Measurements from ENCODE around the gene UTP4.
"Not testable (repeated sequence)": the region's sequence is repeated elsewhere in the genome, so short reads cannot be mapped to it uniquely, and the experiment has no call there.

The UTP4 gene

DNA sequence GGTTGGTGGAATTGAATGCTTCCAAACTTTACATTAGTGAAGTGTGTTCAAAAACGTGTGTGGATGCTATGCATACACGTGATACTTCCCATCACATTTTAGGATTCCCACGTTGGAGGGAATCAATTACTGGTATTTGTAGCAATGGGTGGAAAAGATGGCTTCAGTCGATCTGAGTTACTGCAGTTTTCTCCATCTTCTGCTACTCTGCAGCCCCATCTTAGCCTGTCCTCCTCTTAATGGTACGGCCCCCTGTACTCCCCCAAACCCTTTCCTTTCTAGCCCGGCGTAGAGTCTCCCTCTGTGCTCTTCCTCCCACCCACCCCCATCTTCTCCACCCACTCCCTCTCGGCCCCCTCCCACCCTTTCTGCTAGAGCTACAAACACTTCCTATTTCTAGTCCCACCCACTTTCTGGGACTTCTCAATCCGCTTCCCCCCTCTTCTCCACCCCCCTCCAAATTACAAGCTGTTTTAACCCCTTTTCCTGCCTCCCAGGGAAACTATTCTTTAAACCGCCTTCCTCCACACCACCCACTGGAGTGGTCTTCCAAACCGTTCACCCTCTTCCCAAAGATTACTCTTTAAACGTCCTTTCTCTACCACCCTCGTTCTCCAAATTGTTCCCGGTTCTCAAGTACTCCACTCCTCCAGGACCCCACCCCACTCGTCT, 1.1 kb upstream of the UTP4 start:
- no peak for DNase-seq (ENCODE audit: low read depth, low spot score)

DNA sequence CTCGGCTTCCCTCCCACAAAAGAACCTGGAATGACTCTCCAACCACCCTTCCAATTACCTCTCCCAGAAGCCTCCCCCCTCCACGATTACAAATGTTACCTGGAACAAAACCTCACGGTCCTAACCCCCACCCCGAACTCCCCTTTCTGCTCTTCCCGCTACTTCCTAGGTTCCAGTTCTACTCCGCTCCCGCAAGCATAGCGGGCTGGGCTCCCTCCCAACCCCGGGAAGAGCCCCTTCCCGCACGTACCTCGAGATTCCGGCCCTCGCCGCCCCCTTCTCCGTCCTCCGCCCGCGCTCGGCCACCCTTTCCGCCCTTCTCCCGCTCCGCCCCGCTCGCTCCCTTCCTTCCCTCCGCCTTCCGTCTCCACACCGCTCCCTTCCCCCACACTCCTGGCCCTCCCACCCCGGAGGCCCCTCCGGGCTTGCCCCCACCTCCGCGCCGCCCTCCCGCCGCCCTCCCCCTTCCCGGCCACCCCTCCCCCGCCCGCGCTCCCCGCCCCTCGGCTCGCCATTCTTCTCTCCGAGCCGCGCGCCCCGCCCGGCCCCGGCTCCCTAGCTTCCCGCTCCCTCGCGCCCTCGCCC, 518 bp upstream of the UTP4 start:
- no peak for DNase-seq (ENCODE audit: low read depth, low spot score)

DNA sequence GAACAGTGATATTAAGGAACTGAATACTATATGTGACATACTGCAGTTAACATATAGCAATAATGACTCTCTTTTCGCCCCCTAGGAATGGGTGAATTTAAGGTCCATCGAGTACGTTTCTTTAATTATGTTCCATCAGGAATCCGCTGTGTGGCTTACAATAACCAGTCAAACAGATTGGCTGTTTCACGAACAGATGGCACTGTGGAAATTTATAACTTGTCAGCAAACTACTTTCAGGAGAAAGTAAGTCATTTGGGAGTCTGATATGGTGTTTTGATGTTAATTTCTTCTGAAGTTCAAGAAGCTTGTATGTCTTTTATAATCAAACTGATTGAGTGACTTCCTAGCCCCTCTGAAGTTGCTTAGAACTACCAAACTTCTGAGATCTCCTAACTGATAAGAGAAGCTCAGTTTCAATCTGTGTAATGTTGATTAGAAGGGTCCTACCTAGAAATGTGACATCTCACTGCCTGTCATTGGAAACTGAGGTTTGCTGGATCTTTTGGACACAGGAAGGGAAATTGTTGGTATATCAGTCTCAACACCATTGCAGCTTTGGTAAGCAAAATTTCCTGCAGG, 1.0 kb downstream of the UTP4 start:
- no peak for DNase-seq (ENCODE audit: low read depth, low spot score)

DNA sequence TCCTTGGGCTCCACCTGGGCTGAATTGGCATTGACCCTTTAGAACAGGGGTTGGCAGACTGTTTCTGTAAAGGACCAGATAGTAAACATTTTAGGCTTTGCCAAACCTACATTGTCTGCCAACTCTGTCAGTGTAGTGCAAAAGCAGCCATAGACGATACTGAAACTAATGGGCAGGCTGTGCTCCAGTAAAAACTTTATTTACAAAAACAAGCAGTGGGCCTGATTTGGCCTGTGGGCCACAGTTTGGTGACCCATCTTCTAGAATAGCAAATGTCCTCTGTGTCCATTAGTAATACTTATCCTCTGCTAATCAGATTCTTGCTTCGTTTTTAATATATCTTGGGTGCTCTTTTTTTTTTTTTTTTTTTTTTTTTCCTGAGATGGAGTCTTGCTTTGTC, 6.2 kb downstream of the UTP4 start:
- DNase-seq (ENCODE audit: low read depth, low spot score): no peak

DNA sequence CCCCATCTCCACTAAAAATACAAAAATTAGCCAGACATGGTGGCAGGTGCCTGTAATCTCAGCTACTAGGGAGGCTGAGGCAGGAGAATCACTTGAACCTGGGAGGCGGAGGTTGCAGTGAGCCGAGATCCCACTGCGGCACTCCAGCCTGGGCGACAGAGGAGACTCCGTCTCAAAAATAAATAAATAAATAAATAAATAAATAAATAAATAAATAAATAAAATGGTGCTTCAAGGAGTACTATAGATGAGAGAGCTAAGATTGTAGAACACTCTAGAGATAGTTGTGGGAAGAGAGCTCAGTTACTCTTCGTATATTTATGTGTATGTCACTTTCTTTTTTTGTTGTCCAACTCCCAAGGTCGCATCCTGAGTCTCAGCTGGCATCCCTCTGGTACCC, 7.0 kb downstream of the UTP4 start:
- not testable (repeated sequence) for DNase-seq (ENCODE audit: low read depth, low spot score)

DNA sequence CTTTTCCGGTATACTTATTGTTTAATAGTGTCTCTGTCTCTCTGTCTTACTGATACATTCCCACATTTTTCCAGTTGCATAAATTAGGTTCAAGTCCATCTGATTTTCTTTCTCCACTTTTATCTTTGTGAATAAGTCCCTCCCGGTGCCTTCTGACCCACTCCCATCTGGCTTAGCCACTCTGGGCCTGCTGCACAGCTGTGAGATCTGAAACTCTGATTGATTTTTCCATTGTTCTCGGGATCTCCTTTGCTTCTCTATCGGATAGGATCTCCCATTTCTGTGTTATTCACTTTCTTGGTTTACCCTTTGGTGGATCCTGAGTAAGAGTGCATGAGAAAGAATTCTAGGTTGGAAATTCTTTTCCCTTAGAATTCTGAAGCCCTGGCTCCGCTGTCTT, 8.6 kb downstream of the UTP4 start:
- DNase-seq (ENCODE audit: low read depth, low spot score): no peak

DNA sequence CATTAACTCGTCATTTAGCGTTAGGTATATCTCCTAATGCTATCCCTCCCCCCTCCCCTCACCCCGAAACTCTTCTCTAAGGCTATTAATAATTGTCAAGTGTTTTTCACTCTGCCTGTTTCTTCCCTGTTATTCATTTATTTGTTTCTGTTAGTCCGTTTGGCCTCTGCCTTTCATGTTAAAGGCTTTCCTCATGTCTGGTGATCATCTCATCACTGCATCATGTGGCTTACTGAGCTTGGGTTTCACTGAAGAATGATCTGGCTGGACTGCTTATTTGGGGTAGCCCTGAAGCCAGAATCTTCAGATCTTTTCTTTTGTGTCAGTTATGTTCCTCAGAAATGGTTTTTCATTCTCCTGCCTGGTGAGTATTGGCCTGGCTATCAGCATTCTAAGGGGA, 9.5 kb downstream of the UTP4 start:
- DNase-seq (ENCODE audit: low read depth, low spot score): no peak

DNA sequence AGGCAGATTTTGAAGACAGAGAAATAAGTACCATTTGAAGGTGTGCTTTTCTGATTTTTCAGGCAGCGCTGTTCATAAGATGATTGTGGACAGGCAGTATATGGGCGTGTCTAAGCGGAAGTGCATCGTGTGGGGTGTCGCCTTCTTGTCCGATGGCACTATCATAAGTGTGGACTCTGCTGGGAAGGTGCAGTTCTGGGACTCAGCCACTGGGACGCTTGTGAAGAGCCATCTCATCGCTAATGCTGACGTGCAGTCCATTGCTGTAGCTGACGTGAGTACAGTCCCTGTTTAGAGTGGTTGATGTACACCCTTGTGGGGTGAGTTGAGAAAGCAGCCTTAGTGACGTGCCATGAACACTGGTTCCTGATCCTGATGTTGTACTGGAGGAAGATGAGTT, 10.7 kb downstream of the UTP4 start:
- DNase-seq (ENCODE audit: low read depth, low spot score): no peak

DNA sequence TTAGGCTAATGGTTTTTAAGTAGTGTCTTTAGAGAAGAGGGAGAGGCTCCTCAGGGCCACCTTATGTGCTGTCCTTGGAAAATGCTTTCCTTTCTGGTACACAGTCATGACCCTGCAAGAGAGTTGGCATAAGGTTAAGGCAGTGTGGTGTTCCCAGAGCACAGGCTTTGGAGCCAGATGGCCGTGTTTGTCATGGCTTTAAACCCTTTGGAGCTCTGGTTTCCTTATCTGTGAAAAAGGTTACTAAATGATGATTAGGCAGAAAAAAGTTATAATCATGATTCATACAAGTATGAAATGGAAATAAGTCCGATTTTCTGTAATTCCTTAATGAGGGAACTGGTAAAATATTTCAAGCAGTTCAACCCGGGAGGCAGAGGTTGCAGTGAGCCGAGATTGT, 13.2 kb downstream of the UTP4 start:
- DNase-seq (ENCODE audit: low read depth, low spot score): no peak

DNA sequence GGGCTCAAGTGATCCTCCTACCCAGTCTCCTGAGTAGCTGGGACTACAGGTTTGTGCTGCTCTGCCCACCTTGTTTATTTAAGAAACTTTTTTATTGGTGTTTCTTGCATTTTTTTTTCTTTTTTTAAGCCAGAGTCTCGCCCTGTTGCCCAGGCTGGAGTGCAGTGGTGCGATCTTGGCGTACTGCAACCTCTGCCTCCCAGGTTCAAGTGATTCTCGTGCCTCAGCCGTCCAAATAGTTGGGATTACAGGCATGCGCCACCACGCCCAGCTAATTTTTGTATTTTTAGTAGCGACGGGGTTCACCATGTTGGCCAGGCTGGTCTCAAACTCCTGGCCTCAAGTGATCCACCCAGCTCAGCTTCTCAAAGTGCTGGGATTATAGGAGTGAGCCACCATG, 17.2 kb downstream of the UTP4 start:
- DNase-seq (ENCODE audit: low read depth, low spot score): not testable (repeated sequence)

DNA sequence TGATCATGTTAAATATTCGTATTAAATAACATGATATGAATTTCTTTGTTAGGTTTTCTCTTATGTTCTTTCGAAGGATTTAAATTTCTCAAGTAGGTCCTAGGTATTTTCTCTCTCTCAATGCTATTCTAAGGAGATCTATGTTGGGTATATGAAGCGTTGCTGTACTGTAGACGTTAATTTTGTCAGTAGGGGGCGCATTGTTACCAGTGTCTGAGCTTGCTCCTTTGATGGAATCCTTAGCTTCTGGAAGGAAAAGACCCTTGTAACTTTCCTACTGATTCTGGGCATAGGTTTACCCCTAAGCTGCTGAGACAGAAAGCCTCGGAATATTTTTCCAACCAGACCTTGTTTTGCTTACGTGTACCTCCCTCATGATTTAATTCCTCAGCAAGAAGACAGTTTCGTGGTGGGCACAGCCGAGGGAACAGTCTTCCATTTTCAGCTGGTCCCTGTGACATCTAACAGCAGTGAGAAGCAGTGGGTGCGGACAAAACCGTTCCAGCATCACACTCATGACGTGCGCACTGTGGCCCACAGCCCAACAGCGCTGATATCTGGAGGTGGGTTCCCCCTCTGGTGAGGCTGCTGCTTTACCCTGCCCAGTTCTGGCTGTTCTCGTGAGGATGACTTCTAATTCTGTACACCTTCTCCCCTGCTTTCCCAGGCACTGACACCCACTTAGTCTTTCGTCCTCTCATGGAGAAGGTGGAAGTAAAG, 17.9 kb downstream of the UTP4 start:
- DNase-seq (ENCODE audit: low read depth, low spot score): peak; percentile 60

DNA sequence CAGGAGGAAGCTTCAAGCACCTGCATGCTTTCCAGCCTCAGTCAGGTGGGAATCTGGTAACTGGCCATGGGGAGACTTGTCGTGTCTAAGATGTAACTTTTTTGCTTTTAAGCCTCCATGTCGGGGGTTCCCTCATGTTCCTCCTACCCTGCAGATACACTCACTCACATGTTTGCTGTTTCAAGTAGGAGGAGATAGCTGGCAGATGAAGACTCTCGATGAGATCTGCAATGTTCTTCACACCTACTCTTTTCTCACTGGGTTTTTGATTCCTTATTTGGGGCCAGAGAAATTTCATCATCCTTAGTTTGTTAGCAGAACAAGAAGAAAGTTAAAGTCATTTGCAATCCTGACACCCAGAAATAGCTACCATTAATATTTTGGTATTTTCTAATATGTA, 24.7 kb downstream of the UTP4 start:
- DNase-seq (ENCODE audit: low read depth, low spot score): no peak

DNA sequence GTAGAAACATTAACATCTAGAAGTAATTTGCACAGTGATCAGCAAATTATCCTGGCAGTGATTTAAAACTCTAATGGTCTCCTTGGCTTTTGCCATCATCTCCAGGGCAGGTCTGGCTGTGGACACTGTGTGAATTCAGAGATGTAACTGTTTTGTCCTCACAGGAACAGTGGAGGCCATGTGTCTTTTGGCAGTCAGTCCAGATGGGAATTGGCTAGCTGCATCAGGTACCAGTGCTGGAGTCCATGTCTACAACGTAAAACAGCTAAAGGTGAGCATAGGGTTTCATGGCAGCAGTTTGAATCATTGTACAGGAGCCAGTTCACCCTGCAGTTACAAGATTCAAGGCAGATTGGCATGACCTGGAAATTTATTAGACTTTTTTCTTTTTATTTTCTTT, 27.7 kb downstream of the UTP4 start:
- DNase-seq (ENCODE audit: low read depth, low spot score): no peak

DNA sequence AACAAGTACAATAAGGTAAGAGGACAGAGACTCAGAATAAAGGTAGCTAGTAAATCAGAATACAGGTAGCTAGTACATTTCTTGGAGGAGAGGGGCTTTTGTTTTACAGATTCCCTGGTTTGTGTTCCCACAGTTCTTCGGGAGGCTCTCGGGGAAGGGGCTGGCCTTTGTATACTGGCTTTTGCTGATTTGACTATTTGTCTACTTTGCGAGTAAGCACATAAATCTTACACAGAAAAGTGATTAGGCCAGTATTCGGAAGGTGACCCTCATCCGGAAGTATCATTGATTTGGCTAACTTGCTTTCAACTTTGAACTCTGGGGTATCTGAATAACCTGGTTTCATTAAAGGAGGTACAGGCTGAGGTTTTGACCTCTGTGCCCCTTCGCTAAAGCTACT, 33.1 kb downstream of the UTP4 start:
- no peak for DNase-seq (ENCODE audit: low read depth, low spot score)

DNA sequence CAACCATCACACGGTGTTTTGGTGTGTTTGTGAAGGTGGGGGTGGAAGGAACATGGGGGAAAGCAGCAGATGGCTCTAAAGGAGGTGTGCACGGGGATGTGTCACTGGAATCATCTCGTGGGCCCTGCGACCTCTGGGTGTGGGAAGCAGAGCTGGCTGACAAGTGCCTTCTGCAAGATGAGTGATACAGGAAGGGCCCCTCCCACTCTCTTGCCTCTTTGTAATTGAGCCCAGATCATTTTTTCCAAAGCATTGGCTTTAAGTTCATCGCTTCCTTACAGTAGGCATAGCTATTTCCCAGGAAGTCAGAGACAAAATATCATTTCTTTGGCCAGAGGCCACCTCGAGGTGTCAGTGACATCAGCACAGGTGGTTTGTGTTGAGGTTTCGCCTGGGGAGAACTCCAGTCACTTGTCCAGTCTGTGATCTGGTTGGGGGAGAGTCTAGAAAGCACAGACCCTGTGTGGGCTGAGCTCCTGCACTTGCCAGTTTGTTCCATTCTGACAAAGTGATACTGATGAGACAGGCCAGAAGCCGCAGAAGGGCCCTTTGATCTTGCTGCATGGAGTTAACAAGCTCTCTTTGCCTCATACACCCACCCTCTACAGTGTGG, 33.9 kb downstream of the UTP4 start:
- DNase-seq (ENCODE audit: low read depth, low spot score): no peak

DNA sequence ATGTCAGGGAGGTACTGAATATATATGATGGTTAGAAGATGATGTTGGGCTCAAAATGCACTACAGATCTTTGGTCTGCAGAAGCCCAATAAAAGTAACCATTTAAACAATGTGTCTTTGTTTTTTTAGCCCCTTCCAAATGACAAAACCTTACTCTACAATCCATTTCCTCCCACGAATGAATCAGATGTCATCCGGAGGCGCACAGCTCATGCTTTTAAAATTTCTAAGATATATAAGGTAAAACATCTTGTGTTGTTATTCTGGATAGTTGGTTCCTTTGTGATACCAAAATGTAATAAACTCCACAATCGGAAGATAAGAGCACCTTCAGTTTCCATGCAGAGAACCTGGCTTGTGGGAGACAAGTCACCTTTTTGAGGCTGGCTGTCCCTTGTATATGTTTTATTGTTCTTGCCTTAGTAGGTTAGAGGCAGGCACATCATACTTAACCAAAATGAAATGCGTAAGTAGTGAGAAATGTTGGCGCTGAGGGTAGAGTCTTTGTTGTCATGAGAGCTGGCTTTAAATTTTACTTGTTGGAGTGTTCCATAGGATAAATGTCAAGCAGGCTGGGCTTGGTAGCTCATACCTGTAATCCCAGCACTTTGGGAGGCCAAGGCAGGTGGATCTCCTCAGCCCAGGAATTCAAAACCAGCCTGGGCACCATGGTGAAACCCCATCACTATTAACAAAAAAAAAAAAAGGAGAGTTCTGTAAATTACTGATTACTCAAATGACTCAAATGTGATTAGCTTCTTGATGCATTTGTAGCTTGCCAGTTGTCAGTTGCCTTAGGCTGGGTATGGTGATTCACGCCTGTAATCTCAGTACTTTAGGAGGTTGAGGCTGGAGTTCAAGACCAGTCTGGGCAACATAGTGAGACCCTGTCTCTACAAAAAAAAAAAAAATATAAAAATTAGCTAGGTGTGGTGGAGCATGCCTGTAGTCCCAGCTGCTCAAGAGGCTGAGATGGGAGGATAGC, 34.8 kb downstream of the UTP4 start:
- no peak for DNase-seq (ENCODE audit: low read depth, low spot score)

DNA sequence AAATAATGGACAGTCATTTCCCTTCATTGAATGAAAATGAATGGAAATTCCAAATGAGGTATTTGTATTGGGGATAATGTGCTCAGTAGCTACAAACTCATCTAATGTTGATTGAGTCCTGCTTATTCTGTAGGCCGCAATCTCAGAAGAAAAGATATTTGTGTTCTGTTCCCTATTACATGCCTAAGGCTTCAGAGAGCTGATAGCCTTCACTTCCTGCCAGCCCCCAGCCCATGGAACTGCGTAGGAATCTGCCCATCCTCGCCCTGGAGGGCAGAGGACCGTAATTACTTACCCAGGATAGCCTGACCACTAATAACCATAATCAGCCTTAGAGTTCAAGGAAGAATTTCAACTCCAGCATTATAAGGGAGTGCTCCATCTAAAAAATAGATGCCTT, 36.6 kb downstream of the UTP4 start:
- DNase-seq (ENCODE audit: low read depth, low spot score): no peak

DNA sequence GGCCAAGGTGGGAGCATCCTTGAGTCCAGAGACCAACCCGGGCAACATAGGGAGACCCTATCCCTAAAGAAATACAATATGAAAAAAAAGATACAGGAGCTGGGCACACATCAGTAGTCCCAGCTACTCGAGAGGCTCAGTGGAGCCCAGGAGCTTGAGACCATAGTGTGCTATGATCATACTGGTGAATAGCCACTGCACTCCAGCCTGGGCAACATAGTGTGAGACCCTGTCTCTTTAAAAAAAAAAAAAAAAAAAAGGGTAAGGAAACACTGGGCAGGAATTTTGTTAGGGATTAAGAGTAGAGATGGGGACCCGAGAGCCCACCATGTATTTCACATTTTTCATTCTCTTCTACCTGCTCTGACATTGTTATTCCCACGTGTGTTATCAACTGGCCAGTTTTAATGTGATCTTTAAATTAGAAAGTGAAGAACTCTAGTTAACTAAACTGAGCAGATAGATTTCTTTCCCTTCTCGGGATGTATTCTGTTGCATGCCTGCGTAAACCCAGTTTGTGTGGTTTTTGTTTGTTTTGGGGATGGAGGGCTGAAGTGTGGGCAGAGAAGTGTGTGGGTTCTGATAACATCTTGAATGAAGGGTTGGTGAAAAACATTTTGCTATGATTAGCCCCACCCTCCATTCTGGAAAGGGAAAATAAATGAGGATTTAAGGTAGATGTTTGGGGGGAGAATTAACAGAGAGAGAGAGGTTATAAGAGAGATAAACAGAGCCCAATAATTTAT, 37.3 kb downstream of the UTP4 start:
- DNase-seq (ENCODE audit: low read depth, low spot score): no peak

DNA sequence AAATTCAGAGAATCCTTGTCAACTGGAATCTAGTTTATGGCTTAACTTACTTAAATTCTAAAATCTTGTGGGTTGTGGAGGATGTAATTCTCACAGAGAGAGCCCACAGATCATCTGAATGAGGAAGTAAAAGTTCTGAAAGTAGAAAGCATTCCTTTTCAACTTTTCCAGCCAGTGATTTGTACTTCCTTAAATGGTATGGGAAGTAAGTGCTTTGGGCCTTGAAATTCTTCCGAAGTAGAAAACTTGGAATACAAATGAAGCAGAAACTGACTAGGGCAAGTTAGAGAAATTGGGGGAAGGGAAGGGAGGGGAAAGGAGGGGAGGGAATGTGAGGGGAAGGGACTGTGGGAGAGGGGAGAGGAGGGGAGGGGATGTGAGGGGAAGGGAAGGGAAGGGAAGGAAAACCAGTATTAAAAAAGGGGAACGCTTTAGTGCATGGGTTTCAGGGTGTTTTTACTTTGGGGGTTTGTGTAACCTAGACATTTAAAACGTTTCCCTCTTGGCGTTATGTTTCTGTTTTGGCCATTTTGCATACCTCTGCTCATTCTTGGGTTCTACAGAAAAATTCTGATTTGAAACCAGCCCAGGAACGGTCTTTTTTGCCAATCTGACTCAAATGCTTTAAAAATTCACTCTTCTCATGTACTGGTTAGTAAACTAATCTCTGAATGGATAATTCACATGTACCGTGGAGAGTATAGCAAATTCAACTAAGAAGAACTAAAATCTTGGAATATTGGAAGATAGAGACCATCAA, 39.1 kb downstream of the UTP4 start:
- no peak for DNase-seq (ENCODE audit: low read depth, low spot score)
